Measurements from ENCODE around the gene CLMP.

DNA sequence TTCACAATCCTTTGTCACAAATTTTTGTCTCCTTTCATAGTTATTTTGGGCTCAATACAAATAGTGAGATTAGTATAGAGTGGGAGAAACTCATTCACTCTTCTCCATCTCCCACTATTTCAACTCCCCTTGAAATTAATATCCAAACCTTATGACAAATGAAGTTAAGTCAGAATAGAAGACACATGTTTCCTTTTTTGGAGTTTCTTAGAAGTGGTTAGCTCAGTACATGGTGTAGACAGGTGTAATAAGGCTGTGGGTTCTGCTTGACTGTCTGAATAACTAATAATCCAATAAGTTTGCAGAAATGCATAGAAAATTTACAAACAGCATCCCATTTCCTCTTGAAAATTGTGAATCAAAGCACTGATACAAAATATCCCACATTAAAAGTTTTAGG is 122.3 kb downstream of the CLMP start:
- TF ChIP-seq, protein P1, sequence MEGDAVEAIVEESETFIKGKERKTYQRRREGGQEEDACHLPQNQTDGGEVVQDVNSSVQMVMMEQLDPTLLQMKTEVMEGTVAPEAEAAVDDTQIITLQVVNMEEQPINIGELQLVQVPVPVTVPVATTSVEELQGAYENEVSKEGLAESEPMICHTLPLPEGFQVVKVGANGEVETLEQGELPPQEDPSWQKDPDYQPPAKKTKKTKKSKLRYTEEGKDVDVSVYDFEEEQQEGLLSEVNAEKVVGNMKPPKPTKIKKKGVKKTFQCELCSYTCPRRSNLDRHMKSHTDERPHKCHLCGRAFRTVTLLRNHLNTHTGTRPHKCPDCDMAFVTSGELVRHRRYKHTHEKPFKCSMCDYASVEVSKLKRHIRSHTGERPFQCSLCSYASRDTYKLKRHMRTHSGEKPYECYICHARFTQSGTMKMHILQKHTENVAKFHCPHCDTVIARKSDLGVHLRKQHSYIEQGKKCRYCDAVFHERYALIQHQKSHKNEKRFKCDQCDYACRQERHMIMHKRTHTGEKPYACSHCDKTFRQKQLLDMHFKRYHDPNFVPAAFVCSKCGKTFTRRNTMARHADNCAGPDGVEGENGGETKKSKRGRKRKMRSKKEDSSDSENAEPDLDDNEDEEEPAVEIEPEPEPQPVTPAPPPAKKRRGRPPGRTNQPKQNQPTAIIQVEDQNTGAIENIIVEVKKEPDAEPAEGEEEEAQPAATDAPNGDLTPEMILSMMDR (IDR thresholded peaks at IDR 0.05; ENCODE audit: insufficient read depth, low read length), result no peak
- TF ChIP-seq POLR2AphosphoS5 (IDR thresholded peaks at IDR 0.05; ENCODE audit: low read depth), result no peak
